Smooth muscle cell (in vitro differentiated cells): ENCODE results near the gene DNAAF5. TPM values are rescaled to one million over a fixed set of nuclear protein-coding genes. Genes with fewer than 3 reads are reported as not detected.
"Not testable (repeated sequence)": the region's sequence is repeated elsewhere in the genome, so short reads cannot be mapped to it uniquely, and the experiment has no call there.

Experiments
- DNase-seq: peaks from one replicate; lab custom pipeline; 2025; ENCODE audit not compliant: unreplicated experiment; lab: John Stamatoyannopoulos, UW
- H2AFZ ChIP-seq: fragments of 200-600 bp; sonication (generic); 2 replicates; pipeline ENCODE4 v1.6.0; 2016; ENCODE audit warnings: antibody characterized with exemption, low read depth, mild to moderate bottlenecking
- H3F3A ChIP-seq: fragments of 200-600 bp; sonication (generic); 2 replicates; pipeline ENCODE4 v1.6.0; 2017; ENCODE audit warnings: antibody characterized with exemption, low read depth
- H3K27ac ChIP-seq: fragments of 200-600 bp; sonication (generic); 2 replicates; pipeline ENCODE4 v1.5.1; 2016; ENCODE audit warnings: low read depth, mild to moderate bottlenecking
- H3K27me3 ChIP-seq: fragments of 200-600 bp; sonication (generic); 2 replicates; pipeline ENCODE4 v1.6.1; 2016; ENCODE audit warnings: low read depth, mild to moderate bottlenecking
- H3K36me3 ChIP-seq: fragments of 200-600 bp; sonication (generic); 2 replicates; pipeline ENCODE4 v1.5.1; 2016; ENCODE audit warnings: low read depth
- H3K4me1 ChIP-seq: fragments of 200-600 bp; sonication (generic); 2 replicates; pipeline ENCODE4 v1.5.1; 2016; ENCODE audit warnings: low read depth
- H3K4me2 ChIP-seq: fragments of 200-600 bp; sonication (generic); 2 replicates; pipeline ENCODE4 v1.6.0; 2016; ENCODE audit warnings: mild to moderate bottlenecking
- H3K4me3 ChIP-seq: fragments of 200-600 bp; sonication (generic); 2 replicates; pipeline ENCODE4 v1.5.1; 2016; ENCODE audit warnings: mild to moderate bottlenecking
- H3K79me2 ChIP-seq: fragments of 200-600 bp; sonication (generic); 2 replicates; pipeline ENCODE4 v1.6.0; 2016; ENCODE audit warnings: low read depth, mild to moderate bottlenecking
- H3K9ac ChIP-seq: fragments of 200-600 bp; sonication (generic); 2 replicates; pipeline ENCODE4 v1.6.0; 2016; ENCODE audit warnings: low read depth
- H3K9me3 ChIP-seq: fragments of 200-600 bp; sonication (generic); replicated peaks from 2 replicates; pipeline ENCODE4 v1.5.1; 2016; ENCODE audit warnings: low read depth
- H4K20me1 ChIP-seq: fragments of 200-600 bp; sonication (generic); 2 replicates; pipeline ENCODE4 v1.6.0; 2016; ENCODE audit warnings: low read depth
- WGBS: methylation state at CpG from one replicate; pipeline ENCODE4 v1.1.7; 2016; ENCODE audit warnings: low lambda C conversion rate; 5-methylcytosine and 5-hydroxymethylcytosine counted together
- polyA plus RNA-seq: library from polyadenylated mRNA; unstranded; fragments of >200 nt; fragmentation: Nextera tagmentation; extraction: Ambion mirVana; gene quantifications from 2 replicates; pipeline ENCODE4 v1.2.1, GENCODE V29; 2016
- total RNA-seq: library from RNA; depleted of rRNA; stranded (reverse); fragments of >200 nt; gene quantifications from 2 replicates; pipeline ENCODE4 v1.2.3, GENCODE V29; 2014
- TF ChIP-seq, protein P1 (sequence below): fragments of 200-600 bp; sonication (generic); IDR thresholded peaks from 2 replicates; pipeline ENCODE4 v1.5.1; 2017; ENCODE audit warnings: borderline replicate concordance, mild to moderate bottlenecking, antibody characterized with exemption; ENCODE audit not compliant: insufficient read depth, poor library complexity, severe bottlenecking

The DNAAF5 gene
- total and polyA plus RNA-seq, 2 experiments from 2014 or later: 13.9 to 17.0 TPM

- no peak for DNase-seq
- Histone ChIP-seq H3F3A (no peaks in the 10 kb centered on the region), H3K9ac (no peak overlapping the region)
Observed at GRCh38 chr7:751826-752225, 25.3 kb downstream of the DNAAF5 start.

GRCh38 chr7:752256-752655, 25.8 kb downstream of the DNAAF5 start:
- not testable (repeated sequence) for H3F3A ChIP-seq, H3K36me3 ChIP-seq, H3K4me1 ChIP-seq, H3K9me3 ChIP-seq, H3K27ac ChIP-seq, H2AFZ ChIP-seq, H4K20me1 ChIP-seq, DNase-seq, H3K4me3 ChIP-seq, H3K4me2 ChIP-seq, H3K79me2 ChIP-seq, H3K9ac ChIP-seq, H3K27me3 ChIP-seq
- WGBS: 92% methylated on average over 33 of the region's 33 CpGs

More at GRCh38 chr7:751826-752225, 25.3 kb downstream of the DNAAF5 start:
- Histone ChIP-seq H3K36me3 (no peaks in the 10 kb centered on the region), H3K79me2 (no peaks in the 10 kb centered on the region), H3K9me3 (no peaks in the 10 kb centered on the region), H3K27ac (no peak overlapping the region), H3K27me3 (no peaks in the 10 kb centered on the region), H2AFZ (no peak overlapping the region), H3K4me3 (no peak overlapping the region), H3K4me1 (no peaks in the 10 kb centered on the region), H3K4me2 (no peak overlapping the region), H4K20me1 (peaks cover 11% of the 10 kb centered on the region)
- TF ChIP-seq, protein P1, sequence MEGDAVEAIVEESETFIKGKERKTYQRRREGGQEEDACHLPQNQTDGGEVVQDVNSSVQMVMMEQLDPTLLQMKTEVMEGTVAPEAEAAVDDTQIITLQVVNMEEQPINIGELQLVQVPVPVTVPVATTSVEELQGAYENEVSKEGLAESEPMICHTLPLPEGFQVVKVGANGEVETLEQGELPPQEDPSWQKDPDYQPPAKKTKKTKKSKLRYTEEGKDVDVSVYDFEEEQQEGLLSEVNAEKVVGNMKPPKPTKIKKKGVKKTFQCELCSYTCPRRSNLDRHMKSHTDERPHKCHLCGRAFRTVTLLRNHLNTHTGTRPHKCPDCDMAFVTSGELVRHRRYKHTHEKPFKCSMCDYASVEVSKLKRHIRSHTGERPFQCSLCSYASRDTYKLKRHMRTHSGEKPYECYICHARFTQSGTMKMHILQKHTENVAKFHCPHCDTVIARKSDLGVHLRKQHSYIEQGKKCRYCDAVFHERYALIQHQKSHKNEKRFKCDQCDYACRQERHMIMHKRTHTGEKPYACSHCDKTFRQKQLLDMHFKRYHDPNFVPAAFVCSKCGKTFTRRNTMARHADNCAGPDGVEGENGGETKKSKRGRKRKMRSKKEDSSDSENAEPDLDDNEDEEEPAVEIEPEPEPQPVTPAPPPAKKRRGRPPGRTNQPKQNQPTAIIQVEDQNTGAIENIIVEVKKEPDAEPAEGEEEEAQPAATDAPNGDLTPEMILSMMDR: no peak
- 91% methylated on average over 15 of the region's 15 CpGs for WGBS

GRCh38 chr7:753190-753589, 26.7 kb downstream of the DNAAF5 start:
- Histone ChIP-seq H3K9ac (no peak overlapping the region), H3K79me2 (no peaks in the 10 kb centered on the region), H3K9me3 (no peaks in the 10 kb centered on the region), H3K27me3 (no peaks in the 10 kb centered on the region), H3K4me2 (no peak overlapping the region), H3K36me3 (no peaks in the 10 kb centered on the region), H3K27ac (no peak overlapping the region), H3K4me1 (no peaks in the 10 kb centered on the region), H4K20me1 (peaks cover 5% of the 10 kb centered on the region), H3F3A (no peaks in the 10 kb centered on the region), H3K4me3 (no peak overlapping the region), H2AFZ (no peak overlapping the region)
- DNase-seq: no peak
- 97% methylated on average over 17 of the region's 17 CpGs for WGBS
- TF ChIP-seq, protein P1: no peak

DNA sequence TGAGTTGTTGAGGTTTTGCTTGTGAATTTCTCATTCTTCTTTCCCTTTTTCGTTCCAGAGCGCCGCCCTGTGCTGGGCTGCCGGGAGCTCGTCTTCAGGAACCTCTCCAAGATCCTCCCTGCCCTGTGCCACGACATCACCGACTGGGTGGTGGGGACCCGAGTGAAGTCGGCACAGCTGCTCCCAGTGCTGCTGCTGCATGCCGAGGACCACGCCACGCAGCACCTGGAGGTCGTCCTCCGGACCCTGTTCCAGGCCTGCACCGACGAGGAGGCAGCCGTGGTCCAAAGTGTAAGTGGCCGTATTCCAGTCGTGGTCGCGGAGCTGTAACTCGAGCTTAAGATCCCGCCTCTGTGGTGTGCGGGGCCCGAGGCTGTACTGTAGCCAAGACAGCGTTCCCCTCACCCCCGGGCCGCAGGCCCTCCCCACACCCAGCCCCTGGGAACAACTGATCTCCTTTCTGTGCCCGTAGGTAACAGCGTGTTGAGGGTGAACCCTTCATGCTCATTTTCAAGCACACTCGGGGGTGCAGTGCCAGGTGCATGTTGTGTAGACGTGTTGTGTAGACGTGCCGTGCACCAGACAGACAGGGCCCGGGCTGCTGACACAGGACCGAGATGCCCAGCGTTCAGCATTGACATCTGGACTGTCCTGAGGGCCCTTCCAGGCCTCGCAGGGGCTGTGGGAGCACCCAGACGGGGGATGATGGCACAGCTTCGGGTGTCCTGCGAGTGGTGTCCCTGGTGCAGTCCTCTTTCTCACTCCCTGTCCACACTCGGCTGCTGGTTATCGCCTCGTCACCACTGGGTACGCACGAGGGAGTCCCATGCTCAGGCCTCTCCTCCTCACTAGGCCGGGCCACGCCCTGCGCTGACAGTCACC, 28.3 kb downstream of the DNAAF5 start:
- H3K79me2 ChIP-seq: no peaks in the 10 kb centered on the region
- H3K27ac ChIP-seq: no peak overlapping the region
- H3K27me3 ChIP-seq: no peaks in the 10 kb centered on the region
- no peak overlapping the region for H3K4me3 ChIP-seq
- no peaks in the 10 kb centered on the region for H4K20me1 ChIP-seq
- H3K4me2 ChIP-seq: no peak overlapping the region
- no peak overlapping the region for H2AFZ ChIP-seq
- WGBS: 95% methylated on average over 49 of the region's 49 CpGs
- no peaks in the 10 kb centered on the region for H3K36me3 ChIP-seq
- DNase-seq: no peak
- no peaks in the 10 kb centered on the region for H3K9me3 ChIP-seq
- TF ChIP-seq, protein P1: no peak
- no peak overlapping the region for H3K9ac ChIP-seq
- H3K4me1 ChIP-seq: no peaks in the 10 kb centered on the region
- no peaks in the 10 kb centered on the region for H3F3A ChIP-seq
